NOMO-1 (cell line): ENCODE measurements around the gene LSM6.

Experiments
- DNase-seq, 2 experiments: peaks; one replicate each; lab custom pipeline; 2025; ENCODE audit not compliant: unreplicated experiment in 2 of 2; lab: John Stamatoyannopoulos, UW

Gene LSM6

DNA sequence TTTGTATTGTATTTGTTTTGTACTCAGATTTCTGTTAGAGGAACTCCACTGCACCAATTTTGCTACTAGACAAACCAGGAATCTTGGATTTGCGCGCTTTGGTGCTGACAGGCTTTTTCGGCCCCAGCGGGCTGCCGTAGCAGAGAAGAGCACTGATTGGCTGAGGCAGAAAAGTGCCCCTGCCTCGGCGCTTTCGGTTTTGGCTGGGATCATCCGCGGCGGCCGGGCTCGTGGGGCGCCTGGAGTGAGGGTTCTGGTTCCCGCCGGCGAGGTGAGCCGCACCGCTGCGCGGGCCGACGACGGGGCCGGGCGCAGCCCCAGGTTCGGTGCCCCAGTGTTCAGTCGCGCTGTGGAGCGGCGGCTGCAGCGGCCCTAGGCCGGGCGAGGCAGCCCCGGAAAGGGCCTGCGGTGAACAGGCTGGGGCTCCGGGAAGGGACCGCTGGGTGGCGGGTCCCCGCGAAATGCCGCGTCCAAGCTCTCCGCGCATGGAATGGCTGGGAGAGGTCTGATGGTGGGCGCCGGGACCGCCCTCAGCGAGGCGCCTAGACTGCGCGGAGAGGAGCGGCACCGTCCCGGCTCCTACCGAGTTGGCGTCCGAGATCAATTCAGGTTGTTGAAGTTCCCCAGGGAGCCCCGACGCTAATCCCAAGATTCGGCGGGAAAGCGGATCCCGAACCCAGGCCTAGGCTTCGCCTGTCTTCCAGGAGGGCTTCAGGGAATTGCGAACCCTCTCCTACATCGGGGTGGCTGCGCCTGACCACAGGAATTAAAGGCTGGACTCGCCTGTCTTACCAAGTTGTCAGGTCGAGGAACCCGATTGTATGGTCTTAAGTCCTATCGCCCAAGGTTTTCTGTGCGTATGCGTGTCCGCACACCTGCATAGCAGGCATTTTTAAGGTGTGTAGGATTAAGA, at the start of gene LSM6:
Gene LSM6, plus strand, starts transcription at position 178 of the 913 bp plus-strand sequence. CDS start 7,204 bp downstream, outside the sequence.
- peak; percentile 51 to 78 for DNase-seq

DNA sequence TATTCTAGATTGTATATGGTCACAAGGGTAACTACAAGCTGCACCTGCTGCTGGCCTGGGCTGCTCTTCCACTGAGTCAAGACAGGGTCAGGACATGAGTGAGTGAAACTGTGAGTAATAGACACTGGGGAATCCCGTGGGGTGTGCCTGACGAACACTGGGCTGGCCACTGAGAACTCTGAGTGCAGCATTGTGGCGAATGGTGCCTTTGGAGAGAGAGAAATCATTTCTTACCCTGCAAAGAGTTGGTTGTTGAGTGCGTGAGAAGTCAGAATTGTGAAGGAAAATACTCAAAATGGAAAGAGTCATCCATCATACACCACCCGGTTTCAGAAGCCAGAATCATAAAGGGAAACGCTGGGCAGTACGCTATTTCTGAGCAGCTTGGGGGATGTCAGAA, 43.1 kb upstream of the LSM6 start:
- no peak for DNase-seq

DNA sequence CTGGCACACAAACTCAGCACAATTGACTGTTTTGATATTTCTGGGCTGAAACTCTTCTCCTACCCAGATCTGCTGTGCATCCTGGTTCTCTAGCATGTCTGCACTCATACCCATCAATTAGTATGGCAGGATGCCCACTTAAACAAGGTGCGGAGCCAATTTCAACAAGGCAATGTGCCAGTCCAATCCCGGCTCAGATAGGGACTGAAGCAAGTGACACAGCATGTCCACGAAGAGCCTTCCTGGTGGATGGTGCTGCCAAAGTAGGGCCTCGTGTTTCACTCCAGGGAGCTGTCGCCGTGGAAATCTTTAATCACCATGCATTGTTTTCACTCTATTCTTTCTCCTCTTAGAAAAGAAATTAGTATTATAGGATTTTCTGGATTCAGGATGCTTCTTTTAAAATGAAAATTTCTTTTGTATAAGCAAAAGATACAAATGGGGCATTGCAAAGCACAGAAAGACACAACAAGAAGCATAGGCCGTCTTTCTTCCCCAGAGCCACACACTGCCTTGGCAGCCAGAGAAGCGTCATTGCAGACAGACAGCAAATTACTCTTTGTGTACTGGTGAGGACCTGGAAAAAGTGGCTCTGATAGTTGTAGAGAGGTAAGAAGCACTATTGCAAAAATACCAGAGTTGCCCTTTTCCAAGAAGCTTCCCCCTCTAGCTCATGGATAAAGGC, 40.6 kb upstream of the LSM6 start:
- DNase-seq: no peak

DNA sequence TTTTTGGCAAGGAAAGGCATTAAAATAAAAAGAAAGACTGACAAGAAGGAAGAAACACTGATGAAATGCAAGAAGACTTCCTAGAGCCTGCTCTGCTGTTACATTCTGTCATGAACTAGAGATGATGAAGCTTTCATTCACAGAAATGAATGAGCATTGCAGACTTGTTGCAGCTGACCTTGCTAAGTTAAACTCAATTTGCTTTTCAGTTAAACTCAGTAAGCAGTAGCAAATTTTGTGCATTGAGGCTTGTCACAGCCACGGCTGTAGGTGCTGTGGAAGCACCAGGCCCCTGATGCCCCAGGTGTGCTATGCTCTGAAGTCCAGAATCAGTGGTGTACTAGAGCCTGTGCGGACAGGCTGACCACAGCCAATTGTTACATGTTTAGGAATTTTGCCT, 39.6 kb upstream of the LSM6 start:
- no peak for DNase-seq

DNA sequence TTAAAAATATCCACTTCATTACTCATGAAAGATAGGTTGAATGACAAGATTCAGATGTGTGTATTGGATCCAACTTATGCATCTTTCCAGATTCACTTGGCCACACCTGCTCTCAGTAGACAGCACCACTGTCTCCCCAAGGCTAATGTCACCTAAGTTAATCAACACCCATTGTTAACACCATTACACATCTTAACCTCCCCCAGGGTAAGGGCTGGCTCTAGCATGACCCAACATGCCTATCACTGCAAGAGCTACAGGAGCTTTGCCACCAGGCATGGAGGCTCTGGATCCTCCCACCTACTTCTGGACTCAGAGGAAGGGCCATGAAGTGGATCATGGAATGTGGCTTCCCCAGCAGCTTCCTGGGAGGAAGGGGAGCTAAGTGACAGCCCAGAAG, 32.8 kb upstream of the LSM6 start:
- DNase-seq: no peak

DNA sequence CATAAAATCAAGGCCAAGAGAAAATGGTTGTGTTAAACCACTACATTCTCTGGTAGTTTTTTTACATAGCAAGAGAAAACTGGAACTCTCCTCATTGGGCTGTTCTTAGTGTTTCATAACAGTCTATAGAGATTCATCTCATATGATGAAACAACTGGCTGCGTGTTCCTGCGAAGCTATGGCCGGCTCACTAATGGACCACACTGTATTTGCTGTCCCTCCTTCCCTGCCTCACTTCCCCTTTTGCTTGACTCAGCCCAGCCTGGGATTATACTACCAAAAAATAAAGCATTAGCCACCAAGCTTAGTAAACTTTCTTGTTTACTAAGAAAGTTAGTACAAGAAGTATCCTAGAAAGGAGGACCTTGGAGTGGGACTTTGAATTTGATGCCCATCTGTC, 31.6 kb upstream of the LSM6 start:
- peak; percentile 82 to 89 for DNase-seq

DNA sequence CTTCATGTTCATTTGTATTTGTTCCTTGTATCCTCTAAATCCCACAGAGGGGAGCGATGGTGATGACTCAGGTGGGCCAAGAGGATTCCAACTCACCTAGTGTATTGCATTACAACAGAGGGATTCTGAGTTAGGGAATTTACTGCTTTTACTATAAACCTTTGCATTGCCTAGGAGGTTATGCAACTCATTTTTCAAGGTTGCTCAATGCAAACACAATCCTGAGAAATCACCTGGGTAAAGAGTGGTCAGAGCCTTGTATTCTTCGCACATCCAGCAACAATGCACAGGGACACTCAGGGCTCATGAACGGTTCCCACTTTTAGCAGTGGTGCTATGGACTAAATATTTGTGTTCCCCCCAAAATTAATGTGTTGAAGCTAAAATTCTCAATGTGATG, 28.6 kb upstream of the LSM6 start:
- no peak for DNase-seq

DNA sequence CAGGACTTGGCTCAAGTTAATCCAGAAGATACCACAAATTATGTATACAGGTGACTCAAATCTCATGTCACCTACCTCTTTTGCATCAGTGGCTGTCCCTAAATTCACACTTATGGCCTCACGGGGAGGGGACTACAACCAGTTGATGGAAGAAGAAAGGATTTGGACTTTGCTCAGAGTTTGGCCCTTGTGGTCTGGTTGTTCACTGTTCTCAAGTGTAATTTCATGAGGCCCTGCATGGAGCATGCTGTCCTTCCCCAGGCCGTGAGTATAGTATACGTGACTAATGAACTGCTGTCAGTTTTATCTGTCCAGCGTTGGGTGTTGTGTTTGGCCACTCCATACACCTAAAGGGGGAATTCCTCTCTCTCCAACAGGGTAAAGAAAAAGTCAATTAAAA, 27.5 kb upstream of the LSM6 start:
- no peak for DNase-seq

DNA sequence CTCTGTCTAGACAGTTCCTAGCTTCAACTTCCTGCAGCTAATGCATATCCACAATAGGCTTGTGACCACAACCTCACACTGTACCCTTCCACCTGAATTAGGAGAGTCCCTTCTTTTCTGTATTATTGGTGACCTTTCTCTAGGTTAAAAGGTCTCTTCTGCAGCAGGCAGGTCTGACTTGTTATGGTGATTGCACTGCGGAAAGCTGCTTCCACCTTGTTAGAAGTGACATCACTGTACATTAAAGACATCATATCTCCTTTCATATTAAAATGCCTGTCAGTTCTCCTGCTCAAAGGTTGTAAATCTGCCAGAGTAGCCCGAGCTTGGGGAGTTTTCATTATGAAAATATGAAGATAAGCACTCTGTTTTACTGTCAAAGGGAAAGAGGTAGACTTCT, 21.5 kb upstream of the LSM6 start:
- no peak for DNase-seq

DNA sequence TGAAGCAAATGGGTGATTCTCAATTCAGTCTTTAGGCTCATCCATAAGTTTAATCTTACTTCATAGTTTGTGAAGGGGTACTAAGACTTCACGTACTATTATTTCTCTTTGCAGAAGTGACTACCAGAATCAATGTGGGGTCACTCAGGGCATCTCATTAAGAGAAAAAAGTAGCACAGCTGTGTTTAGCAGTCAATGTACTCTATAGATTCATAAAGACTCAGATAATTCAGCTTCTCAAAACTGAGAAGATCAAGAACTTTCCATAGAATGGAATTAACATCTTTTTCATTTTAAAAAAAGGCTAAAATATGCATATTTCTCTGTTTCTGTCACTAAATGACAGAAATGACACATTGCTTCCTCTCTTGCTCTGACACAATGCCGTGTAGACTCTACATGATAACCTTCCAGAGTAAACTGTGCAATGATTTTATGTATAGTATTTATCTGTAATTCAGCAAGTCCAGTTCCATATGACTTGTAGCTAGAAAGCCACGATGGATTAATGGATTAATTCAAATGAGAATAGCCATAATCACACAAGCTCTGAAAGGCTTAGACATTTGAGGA, 20.3 kb upstream of the LSM6 start:
- DNase-seq: no peak

DNA sequence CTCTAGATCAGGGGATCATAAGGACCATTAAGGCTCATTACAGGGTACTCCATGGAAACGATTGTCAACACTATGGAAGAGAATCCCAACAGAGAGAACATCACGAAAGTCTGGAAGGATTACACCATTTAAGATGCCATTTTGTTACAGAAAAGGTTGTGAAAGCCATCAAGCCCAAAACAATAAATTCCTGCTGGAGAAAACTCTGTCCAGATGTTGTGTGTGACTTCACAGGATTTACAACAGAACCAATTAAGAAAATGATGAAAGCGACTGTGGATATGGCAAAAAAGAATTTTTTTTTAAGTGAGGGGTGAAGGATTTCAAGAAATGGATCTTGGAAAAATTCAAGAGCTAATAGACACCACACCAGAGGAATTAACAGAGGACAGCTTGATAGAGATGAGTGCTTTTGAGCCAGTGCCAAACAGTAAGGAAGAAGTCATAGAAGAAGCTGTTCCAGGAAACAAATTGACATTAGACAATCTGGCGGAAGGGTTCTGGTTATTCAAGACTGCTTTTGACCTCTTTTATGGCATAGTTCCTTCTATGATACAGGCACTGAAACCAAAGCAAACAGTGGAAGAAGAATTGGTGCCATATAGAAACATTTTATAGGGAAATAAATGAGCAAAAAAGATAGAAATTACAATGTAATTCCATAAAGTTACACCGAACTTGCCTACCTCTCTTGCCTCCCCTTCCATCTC, 17.3 kb upstream of the LSM6 start:
- DNase-seq: no peak

DNA sequence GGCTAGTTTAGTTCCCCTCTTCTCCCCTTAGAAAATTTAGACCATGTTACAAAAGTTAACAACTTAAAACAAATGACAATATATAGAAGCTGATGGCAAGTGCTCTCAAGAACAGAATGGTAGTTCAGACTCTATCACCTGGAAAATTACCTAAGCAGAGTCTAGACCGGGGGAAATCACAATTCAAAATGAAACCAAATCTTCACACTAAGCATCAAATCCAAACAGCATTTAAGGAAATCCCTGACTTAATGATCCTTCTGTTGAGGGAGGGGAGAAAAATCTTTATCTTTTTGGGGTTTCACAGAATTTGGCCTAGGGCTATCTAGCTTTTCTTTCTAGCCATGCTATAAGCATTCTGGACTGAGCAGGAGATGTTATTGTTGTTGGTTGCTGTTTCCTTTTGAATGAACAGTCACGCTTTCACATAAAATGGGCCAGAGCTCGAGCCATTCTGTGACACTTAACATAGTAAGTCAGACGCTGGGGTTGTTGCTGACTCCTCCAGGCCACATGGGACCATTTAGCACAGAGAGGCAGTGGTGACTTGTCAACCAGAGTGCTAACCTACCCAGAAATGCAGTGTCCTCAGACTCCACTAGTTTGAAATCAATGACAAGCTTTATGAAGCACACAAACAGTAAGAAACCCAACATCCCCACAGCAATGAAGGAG, 16.0 kb upstream of the LSM6 start:
- DNase-seq: no peak

DNA sequence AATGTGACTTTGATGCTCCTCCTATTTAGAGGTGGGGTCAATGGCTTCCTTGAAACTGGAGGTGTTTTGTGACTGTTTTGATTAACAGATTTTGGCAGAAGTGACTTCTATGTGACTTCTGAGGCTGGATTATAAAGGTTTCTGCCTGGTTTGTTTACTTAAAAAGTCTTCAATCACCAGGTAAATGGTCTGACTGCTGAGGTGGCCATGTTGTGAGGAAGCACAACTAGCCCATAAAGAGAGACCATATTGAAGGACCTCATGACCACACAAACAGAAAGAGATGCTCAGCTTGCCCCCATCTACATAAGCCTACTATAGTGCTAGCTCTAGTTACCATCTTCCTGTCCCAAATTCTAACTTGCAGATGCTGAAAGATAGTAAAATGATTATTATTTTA, 14.3 kb upstream of the LSM6 start:
- DNase-seq: no peak

DNA sequence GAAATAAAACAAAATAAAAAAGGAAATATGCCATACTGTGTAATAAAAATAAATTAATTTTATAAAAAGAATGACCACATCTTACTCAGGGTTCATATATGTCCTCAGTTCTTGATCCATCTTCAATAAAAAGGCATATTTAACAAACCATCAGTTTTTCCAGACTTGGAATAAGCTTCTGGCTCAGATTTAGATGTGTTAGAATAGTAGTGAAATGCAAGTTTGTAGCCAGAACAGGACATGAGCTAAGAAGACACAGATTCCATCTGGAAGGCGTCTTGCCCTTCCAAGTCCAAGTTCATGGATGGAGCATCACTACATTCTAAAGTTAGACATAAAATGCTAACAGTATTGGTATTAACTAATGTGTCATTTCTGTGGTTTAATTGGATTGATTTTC, 10.3 kb upstream of the LSM6 start:
- DNase-seq: no peak

DNA sequence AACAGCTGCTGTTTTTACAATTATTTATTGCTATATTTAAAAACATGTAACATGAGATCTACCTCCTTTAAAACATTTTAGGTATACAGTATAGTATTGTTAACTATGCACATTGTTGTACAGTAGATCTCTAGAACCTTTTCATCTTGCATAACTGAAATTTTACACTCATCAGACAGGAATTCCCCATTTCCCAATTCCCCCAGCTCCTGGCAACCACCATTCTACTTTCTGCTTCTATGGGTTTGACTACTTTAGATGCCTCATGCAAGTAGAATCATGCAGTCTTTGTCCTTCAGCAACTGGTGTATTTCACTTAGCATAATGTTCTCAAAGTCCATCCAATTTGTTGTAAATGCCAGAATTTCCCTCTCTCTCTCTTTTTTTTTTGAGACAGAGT, 9.7 kb upstream of the LSM6 start:
- no peak for DNase-seq

DNA sequence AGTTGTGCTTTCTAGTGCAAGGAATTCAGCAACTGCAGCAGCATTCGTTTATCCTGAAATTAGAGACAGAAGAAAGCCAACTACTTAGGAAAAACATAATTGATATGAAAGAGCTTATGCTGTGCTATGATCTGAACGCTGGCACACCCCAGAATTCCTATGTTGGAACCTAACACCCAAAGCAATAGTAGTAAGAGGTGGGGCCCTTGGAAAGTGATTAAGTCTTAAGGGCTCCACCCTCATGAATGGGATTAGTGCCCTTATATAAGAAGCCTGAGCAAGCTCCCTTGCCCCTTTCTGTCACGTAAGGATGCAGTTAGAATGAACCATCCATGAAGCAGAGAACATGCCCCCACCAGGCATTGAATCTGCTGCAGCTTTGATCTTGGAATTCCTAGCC, 5.4 kb upstream of the LSM6 start:
- DNase-seq: no peak

DNA sequence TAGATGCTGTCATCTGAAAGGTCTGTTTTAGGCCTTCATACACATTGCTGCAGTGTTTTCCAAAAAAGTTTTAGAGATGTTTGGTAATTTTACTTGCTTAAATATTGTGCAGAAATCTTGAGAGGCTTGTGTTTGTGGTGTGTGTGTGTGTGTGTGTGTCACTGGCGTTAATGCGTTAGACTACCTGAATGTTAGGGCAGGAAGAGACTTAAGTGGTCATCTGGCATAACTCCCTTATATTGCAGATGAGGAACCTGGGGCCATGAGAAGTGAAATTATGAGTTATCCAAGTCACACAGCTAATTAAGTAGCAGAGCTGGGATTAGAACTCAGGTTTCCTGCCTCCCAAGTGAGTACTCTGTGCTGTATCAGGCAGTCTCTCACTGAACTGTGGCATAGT, 1.4 kb downstream of the LSM6 start:
- DNase-seq: peak in 1 of 2 experiments; percentile 19

DNA sequence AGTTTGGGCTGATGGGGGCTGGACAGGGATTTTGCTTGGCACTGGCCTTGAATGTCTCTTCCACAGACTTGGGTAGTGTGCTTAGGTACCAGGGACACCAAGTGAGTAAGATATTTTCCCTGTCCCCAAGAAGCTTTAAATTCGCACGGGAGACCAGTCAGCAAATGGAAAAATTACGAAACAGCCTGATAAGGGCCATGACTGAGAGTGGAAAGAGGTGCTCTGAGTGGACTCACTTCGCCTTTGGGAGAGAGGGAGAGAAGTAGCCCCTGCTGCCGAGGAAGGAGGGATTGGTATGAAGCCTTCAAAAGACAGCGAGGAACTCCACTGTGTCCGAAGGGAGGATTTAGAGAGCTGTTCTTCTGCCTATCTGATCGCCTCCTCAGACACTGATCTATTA, 2.6 kb downstream of the LSM6 start:
- DNase-seq: no peak

DNA sequence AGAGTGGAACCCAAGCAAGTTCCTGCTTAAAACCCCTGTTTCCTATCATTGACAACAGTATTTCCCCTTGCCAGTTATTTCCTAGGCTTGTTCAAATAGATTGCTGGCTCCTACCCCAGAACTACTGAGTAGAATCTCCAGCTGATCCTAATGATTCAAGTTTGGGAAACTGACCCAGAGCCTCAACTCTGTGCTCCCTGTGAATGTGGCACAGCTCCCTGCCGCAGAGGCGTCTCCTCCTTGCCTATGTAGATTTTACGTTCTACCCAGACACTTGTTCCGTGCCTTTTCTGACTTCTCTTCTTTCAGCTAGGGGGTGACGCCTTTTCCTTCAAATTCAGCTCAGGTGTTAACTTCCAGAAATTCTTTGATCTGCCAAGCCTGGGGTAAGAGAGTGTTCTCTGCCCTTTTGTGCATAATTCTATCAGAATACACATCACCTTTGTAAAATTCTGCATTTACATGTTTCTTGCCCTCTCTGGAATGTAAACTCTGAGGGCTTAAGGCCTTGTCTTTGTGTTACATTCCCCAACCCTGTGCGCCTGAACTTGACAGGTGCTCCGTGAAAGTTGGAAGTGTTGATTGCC, 4.4 kb downstream of the LSM6 start:
- DNase-seq: no peak

DNA sequence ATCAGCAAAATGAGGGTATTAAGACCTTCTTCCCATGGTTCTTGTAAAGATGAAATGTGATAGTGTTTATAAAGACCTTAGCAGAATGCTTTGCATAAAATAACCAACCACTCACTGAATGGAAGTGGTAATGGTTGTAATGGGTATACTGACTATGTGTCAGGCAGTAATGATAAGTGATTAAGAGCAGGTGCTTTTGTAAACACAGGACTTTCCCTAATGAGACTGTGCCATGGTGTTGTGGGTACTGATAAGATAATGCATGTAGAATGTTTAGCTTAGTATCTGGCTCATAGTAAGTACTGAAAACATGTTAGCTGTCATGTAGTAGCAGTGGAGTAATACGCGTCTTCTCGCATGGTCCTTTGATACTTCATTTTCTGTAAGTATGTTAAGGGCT, 6.9 kb downstream of the LSM6 start:
- no peak for DNase-seq
